GM18520 (cell line): ENCODE data around the gene BCR.
"Not testable (repeated sequence)": the region's sequence is repeated elsewhere in the genome, so short reads cannot be mapped to it uniquely, and the experiment has no call there.

Experiments
- ATAC-seq: cut with Tn5 transposase; IDR thresholded peaks from one replicate; pipeline ENCODE4 v1.9.1; 2021; ENCODE audit not compliant: unreplicated experiment

Gene BCR

GRCh38 chr22:23361676-23362075 is 181.4 kb downstream of the BCR start:
- ATAC-seq: no peak

GRCh38 chr22:23363683-23364082 is 183.4 kb downstream of the BCR start:
- ATAC-seq: no peak

- no peak for ATAC-seq
These were observed 184.1 kb downstream of the BCR start for GRCh38 chr22:23364389-23364788.

- no peak for ATAC-seq
These were observed 185.2 kb downstream of the BCR start for GRCh38 chr22:23365524-23365923.

GRCh38 chr22:23365961-23366360 is 185.7 kb downstream of the BCR start:
- ATAC-seq: no peak

- ATAC-seq: not testable (repeated sequence)
These were observed 186.9 kb downstream of the BCR start for GRCh38 chr22:23367196-23367595.
